ENCODE results near the gene ALKAL2.
A peak's percentile ranks its signal among the peaks of the same experiment; 100 is the strongest.

The ALKAL2 gene

DNA sequence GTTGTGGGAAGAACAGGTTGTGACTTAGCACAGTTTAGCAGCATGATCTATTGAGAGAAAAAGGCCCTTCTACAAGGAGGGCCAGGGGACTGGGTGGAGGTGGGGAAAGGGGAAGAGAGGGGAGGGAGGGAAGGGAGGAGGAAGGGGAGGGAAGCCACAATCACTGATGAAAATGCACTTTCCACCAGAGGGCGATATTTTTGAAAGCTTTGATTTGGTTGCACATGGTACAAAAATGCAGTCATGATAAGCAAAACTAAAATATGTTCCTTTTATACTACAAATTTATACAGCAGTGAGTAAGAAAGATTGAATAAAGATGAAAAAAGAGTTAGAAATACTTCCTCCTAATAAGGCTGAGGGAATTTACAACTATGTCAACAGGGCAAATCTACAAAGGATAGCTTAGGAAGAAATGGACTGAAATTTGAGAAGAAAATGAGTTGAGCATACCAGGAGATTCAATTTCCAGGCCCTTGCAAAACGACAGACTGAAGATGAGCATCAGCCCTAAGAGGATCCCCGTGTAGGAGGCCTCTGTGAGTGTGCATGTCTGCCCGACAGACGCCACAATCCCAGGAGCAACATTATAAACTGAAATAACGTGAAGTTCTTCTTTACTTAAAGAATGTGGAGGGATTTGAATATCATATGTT, 41.3 kb downstream of the ALKAL2 start:
- Histone ChIP-seq H3K4me3 (no peak overlapping the region), H3K27ac (no peak overlapping the region)
- DNase-seq (ENCODE audit: low spot score): no peak
- TF ChIP-seq, protein P1, sequence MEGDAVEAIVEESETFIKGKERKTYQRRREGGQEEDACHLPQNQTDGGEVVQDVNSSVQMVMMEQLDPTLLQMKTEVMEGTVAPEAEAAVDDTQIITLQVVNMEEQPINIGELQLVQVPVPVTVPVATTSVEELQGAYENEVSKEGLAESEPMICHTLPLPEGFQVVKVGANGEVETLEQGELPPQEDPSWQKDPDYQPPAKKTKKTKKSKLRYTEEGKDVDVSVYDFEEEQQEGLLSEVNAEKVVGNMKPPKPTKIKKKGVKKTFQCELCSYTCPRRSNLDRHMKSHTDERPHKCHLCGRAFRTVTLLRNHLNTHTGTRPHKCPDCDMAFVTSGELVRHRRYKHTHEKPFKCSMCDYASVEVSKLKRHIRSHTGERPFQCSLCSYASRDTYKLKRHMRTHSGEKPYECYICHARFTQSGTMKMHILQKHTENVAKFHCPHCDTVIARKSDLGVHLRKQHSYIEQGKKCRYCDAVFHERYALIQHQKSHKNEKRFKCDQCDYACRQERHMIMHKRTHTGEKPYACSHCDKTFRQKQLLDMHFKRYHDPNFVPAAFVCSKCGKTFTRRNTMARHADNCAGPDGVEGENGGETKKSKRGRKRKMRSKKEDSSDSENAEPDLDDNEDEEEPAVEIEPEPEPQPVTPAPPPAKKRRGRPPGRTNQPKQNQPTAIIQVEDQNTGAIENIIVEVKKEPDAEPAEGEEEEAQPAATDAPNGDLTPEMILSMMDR (IDR thresholded peaks at IDR 0.05): no peak

DNA sequence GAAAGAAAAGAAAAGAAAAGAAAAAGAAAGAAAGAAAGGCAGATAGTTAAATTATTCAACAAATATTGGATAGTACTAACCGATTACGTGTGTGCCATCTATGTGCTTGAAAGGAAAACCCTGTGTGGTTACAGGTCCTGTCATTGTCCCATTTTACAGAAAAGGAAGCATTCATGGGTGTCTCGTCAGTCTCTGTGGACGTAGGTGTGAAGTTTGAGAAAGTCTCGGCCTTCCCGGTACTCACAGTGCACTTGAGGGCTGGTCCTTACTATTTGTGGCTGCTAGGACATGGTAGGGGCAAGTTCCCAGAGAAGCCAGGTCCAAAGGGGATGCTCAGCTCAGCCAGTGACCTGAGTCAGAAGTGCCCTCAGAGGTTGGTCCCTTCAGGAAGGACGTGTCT, 43.3 kb downstream of the ALKAL2 start:
- DNase-seq (ENCODE audit: low spot score): no peak
- TF ChIP-seq, protein P1 (IDR thresholded peaks at IDR 0.05): no peak
- no peak overlapping the region for H3K27ac ChIP-seq
- H3K4me3 ChIP-seq: no peak overlapping the region

DNA sequence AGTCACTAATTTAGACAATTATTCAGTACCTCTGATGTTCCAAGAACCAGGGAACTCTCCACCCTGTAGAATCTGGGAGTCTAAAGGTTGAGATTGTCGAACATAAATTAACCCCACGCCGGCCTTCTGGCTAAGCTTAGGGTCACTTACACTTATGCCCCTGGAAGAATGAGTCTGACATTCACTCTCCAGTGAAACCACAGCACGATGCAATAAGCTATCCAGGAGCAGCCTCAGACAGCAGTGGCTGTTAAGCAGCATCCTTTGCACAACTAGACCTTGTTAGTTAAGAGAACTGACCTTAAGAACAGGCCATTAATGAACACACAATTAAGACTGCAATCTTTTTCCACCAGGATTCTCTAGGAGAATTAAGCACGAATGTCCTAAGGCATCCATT, 49.0 kb downstream of the ALKAL2 start:
- no peak for DNase-seq (ENCODE audit: low spot score)
- Histone ChIP-seq H3K27ac (no peak overlapping the region), H3K4me3 (no peak overlapping the region)
- TF ChIP-seq, protein P1 (IDR thresholded peaks at IDR 0.05): no peak

DNA sequence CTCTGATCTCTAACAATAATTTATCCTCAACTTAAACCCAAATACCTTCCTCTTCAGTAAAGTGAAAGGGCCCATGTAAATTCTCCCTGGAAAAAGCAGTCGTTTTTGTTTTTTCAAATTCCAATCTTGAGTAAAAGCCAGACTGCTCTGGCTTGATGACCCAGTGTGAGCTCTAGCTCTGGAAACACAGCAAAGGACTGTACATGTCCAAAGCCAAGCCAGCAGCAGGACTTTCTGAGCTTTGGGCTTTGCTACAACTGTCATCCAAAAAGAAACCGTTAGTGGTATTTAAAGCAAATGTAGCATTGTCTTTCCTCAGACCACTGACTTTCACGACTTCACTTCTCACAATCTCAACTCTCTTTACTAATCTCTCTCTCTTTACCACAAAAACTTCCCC, 49.5 kb downstream of the ALKAL2 start:
- no peak for DNase-seq (ENCODE audit: low spot score)

DNA sequence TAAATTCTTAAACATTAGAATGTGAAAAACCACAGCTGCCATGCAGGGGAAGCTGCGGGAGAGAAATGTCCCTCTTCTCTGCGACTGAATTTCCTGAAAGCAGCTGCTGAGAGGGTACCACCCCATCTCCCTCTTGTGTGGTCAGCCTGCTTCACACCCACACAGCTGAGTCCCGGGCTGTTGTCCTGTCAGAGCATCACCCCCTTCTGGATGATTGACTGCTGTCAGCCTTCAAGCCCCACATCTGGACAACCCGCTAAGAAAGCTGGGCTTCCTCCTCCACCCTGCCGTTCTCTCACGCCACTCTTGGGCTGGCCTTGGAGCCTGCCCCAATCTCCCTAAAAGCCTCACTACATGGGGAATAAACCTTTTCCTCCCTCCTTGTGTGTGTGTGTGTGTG, 50.0 kb downstream of the ALKAL2 start:
- peak overlapping the region in 1 of 2 donors; percentile 9 for H3K27ac ChIP-seq
- no peak overlapping the region for H3K4me3 ChIP-seq
- DNase-seq (ENCODE audit: low spot score): no peak
- TF ChIP-seq, protein P1 (IDR thresholded peaks at IDR 0.05): no peak

More for the DNA sequence above, 49.5 kb downstream of the ALKAL2 start:
- TF ChIP-seq, protein P1 (IDR thresholded peaks at IDR 0.05): no peak
- Histone ChIP-seq H3K27ac (peak overlapping the region in 1 of 2 donors; percentile 9), H3K4me3 (no peak overlapping the region)

DNA sequence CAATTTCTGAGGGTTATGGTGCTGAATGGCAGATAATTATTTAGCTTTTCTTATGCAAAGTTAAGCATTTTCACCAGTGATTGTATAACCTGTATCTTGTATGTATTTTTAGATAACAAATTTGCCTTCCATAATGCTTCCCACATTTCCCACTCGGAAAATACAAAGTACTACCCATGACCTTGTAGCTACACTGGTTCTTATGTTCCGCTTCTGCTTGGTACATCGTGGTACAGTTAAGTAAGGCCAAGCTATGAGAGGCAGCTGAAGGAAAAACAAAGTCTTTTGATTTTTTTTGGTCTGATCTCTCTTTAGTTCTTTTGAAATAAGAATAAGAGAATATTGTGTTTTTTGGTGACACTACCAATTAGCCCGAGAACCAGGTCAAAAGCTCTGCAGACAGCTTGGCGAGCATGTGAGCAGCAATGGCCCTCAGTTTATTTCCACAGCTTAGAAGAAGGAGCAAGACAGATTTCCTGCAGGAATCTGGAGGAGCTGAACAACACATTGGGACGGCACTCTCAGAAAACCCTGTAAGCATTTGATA, 50.8 kb downstream of the ALKAL2 start:
- DNase-seq (ENCODE audit: low spot score): no peak
- Histone ChIP-seq H3K4me3 (no peak overlapping the region), H3K27ac (no peak overlapping the region)
- TF ChIP-seq, protein P1 (IDR thresholded peaks at IDR 0.05): no peak

DNA sequence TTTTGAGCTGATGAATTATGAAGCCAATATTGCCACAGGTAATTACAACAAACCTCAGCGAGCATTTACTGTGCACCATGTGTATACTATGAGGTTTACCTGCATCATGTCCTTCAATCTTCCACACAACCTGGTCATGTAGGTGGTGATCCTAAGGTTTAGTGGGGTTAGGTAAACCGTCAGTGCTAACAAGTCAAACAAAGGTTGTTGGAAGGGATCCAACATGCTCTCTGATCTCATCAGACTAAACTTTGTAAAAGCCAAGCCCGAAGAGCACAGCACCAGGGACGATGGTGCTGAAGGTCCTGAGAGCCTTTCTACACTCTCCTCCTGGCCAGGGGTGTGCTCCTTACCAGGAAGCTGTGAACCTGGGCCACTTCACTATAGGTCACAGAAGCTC, 53.5 kb downstream of the ALKAL2 start:
- Histone ChIP-seq H3K4me3 (no peak overlapping the region), H3K27ac (no peak overlapping the region)
- no peak for DNase-seq (ENCODE audit: low spot score)
- TF ChIP-seq, protein P1 (IDR thresholded peaks at IDR 0.05): no peak

Measured in coronary artery (tissue), 2 donors.